Stimulated activated naive CD4-positive, alpha-beta T cell (primary cell): Measurements from ENCODE around the gene ZCWPW1.
A peak's percentile ranks its signal among the peaks of the same experiment; 100 is the strongest.
"Not testable (repeated sequence)": the region's sequence is repeated elsewhere in the genome, so short reads cannot be mapped to it uniquely, and the experiment has no call there.

Experiments
- DNase-seq, 6 experiments: peaks; one replicate each; lab custom pipeline; 2025; lab: John Stamatoyannopoulos, UW

ZCWPW1 gene

DNA sequence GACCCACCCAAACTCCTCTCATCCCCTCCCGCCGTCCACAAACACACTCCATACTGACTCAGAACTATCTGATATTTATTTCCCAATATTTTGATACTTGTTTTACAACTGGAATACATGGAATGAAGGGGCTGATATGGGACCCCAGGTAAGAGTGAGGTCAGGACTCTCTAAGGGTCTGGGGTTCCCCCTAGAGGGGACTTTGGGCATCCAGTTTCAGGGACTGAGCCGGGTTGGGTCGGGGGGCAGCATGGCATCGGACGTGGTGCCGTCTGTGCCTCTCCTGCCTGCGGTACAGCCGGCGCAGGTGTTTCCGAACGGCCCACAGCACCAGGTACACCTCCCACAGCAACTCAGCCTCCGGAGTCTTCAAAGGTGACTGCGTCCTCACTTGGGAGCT lies 28.1 kb upstream of the ZCWPW1 start:
- no peak for DNase-seq

DNA sequence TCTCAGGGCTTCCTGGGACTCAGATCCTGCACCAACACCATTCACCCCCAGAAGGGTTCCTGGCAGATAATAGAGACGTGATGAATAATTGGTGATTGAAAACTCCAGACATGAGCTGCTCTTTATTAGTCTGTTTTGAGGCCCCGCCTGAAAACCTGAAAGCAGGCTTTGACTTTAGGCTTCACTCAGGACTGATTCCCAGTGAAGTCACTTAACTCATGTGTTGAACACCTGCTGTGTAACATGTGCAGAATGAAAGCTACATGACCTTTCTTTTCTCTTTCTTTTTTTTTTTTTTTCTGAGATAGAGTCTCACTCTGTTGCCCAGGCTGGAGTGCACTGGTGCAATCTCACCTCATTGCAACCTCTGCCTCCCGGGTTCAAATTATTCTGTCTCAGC lies 26.7 kb upstream of the ZCWPW1 start:
- no peak for DNase-seq

DNA sequence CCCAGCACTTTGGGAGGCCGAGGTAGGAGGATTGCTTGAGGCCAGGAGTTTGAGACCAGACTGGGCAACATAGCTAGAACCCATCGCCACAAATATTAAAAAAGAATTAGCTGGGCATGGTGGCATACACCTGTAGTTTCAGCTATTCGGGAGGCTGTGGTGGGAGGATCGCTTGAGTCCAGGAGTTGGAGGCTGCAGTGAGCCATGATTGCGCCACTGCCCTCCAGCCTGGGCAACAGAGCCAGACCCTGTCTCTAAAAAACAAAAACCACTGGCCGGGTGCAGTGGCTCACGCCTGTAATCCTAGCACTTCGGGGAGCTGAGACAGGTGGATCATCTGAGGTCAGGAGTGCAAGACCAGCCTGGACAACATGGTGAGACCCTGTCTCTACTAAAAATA lies 25.4 kb upstream of the ZCWPW1 start:
- not testable (repeated sequence) for DNase-seq

DNA sequence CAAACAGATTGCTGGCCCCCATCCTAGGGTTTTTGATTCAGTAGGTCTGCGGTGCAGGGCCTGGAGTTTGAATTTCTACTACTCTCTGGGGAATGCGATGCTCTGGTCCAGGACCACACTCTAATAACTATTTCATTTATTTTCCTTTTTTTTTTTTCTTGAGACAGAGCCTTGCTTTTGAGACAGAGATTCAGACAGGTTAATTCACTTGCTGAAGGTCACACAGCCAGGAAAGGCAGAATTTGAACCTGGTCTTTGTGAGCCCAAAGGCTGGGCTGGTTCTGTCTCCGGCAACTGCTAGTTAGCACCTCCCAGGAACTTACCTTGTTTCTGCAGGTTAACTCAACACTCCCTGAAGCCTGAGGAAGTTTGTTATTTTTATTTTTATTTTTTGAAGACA lies 24.0 kb upstream of the ZCWPW1 start:
- no peak for DNase-seq

DNA sequence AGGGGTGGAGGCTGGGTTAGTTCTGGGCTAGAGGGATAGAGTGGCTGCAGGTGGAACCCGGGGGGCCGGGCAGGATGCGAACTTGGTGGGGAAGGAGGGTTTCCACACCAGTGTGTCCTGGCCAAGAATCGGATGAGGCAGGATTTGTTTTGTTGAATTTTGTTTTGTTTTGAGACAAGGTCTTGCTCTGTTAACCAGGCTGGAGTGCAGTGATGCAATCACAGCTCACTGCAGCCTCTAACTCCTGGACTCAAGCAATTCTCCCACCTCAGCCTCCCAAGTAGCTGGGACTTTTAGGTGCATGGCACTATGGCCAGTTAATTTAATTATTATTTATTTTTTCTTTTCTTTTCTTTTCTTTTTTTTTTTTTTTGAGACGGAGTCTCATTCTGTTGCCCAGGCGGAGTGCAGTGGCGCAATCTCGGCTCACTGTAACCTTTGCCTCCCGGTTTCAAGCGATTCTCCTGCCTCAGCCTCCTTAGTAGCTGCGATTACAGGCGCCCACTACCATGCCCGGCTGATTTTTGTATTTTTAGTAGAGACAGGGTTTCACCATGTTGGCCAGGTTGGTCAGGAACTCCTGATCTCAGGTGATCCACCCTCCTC lies 20.8 kb upstream of the ZCWPW1 start:
- DNase-seq, result no peak

DNA sequence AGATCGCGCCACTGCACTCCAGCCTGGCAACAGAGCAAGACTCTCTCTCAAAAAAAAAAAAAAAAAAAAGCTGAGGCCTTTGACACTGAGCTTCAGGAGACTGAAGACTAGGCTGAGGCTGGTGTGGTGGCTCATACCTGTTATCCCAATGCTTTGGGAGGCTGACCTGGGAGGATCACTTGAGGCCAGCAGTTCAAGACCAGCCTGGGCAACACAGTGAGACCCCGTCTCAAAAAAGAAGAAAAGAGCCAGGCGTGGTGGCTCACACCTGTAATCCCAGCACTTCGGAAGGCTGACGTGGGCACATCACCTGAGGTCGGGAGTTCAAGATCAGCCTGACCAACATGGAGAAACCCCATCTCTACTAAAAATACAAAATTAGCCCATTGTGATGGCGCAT lies 18.9 kb upstream of the ZCWPW1 start:
- DNase-seq, result not testable (repeated sequence)

DNA sequence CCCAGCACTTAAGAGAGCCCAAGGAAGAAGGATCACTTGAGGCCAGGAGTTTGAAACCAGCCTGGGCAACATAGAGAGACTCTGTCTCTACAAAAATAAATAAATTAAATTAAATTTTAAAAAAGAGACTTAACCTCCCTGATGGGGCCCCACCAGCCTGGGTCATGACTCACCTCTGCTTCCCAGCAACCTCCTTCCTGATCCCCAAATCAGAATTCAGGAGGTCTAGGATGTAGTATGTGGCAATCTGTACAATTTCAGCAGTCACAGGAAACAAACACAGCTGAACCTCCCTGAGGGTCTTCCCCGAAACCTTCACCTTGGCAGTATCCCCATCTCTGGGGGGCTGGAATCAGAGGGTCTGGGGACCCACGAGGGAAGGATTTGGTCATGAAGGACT lies 17.5 kb upstream of the ZCWPW1 start:
- no peak for DNase-seq

DNA sequence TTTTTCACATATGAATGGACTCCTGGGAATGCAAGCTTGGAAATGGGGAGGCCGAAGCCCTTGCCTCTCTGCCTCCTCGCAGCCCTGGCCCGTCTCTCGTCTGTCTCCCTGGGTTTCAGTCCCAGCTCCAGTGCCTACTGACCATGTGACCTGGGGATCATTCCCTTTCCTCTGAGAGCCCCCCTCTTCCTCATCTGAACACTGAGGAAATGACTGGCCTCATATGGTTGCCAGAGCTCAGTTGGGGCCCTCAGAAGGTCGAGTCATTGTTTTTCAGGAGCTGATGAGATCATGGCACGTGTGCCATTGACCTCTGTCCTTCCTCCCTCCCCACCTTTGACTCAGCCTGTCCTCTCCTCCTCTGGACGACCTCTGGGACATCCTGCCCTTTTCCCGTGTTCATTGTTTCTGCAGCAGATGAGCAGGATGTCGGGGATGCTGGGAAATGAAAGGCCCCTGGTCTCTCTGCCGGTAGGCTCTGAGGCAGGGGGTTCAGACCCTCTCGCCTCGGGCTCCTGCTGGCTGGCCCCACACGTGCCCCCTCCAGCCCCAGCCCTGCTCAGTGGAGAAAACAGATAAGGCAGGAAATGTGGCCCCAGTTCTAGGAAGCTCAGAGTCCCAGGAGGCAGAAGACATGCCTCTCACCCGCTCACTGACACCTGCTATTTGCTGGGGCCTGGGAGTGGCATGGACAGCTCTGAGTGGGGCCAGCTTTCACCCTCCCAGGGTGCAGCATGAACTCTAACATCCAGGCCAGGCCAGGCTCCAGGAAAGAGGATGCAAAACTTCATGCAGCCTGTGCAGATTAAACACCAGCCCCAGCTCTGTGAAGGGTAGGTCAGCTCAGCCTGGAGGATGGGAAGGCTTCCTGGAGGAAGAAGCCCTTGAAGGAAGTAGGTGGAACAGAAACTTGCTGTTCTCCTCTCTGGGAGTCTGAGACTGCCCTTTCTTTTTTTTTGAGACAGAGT lies 16.1 kb upstream of the ZCWPW1 start:
- DNase-seq, result no peak

DNA sequence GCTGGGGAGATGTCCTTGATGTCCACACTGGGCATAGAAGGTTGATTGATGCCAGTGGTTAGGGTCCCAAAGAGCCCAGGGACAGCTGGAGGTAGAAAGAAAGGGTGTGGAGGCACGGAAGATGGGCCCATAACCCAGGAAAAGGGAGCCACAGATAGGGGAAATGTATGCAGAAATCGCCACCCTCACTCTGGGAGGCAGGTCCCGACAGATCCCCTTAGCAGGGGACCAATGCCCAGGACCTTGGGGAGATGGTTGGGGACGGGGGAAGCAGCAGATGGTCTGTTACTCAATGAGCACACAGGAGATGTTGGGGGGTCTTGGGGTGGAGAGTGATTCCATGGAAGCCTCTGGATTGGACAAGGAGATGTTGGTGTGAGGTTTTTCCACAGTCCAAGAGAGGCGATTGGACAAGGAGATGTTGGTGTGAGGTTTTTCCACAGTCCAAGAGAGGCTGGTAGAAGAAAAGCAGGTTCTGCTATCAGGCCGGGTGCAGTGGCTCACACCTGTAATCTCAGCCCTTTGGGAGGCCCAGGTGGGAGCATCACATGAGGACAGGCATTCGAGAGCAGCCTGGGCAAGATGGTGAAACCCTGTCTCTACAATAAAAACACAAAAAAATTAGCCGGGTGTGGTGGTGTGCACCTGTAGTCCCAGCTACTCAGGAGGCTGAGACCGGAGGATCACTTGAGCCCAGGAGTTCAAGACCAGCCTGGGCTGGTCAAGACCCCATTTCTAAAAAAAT lies 14.8 kb upstream of the ZCWPW1 start:
- no peak for DNase-seq

DNA sequence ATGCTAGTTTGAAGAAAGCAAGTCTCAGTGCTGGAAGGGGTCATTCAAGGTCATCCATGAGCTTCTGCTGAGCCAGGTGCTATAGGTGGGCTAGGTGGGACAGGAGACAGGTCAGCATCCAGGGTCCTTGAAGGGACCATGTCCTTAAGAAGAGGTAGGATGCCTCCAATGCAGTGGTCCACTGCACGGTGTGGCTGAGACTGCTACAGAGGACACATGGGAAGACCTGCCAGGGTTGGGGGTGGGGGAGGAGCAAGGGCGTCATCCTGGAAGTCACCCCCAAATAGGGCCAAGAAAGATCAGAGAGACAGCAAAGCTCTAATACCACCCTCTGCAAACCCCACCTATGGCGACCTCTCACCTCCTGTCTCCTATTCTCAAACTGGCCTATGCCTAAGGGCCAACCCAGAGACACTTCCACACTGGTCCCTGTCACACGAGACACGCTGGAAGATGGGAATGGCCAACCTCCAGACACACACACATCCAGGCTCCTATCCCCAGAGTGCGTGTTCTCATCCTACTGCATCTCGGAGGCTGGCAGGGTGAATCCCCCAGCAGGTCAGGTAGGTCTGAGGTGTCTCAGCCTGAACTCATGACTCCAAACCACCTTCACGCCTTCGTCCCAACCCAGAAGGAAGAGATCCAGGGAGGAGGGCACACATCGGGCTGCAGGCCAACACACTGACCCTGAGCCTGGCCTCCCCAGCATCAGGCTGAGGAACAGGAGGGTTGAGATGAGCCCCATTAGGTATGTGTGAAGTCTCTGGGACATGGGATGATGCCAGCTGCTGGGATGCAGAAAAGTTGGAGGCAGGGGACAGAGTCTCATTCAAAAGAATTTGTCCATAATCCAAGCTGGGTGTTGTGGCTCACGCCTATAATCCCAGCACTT lies 13.4 kb upstream of the ZCWPW1 start:
- DNase-seq, result no peak

DNA sequence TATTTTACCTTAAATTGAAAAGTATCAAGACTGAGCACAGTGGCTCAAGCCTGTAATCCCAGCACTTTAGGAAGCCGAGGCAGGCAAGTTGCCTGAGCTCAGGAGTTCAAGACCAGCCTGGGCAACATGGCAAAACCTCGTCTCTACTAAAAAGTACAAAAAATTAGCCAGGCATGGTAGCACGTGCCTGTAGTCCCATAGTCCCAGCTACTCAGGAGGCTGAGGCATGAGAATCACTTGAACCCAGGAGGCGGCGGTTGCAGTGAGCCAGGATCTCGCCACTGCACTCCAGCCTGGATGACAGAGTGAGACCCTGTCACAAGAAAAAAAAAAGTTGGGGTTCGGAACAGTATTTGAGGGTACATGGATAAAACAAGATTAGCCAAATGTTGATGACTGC lies 10.7 kb upstream of the ZCWPW1 start:
- DNase-seq, result not testable (repeated sequence)

DNA sequence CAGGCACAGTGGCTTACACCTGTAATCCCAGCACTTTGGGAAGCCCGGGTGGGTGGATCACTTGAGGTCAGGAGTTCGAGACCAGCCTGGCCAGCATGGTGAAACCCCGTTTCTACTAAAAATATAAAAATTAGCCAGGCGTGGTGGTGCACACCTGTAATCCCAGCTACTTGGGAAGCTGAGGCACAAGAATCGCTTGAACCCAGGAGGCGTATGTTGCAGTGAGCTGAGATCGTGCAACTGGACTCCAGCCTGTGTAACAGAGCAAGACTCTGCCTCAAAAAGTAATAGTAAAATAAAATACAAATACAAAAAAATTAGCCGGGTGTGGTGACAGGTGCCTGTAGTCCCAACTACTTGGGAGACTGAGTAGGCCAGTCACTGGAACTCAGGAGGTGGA lies 10.2 kb upstream of the ZCWPW1 start:
- DNase-seq, result not testable (repeated sequence)

DNA sequence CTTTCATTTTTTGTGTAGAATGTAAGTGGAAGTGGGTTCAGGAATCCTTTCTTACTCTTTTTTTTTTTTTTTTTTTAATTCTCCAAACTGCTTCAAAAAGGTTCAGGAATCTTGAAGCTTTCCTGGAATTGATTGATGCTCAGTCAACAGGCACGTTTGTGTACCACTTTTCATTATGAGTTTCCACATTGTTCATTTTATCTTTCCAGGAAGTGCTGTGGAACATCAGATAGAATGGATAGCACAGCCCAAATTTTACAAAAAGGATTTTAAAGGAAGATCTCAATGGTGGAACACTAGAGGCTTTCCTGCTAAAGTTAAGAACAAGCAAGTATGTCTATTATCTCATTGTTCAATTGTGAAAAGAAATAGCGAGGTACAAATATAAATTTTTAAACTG lies 9.7 kb upstream of the ZCWPW1 start:
- DNase-seq, result no peak

DNA sequence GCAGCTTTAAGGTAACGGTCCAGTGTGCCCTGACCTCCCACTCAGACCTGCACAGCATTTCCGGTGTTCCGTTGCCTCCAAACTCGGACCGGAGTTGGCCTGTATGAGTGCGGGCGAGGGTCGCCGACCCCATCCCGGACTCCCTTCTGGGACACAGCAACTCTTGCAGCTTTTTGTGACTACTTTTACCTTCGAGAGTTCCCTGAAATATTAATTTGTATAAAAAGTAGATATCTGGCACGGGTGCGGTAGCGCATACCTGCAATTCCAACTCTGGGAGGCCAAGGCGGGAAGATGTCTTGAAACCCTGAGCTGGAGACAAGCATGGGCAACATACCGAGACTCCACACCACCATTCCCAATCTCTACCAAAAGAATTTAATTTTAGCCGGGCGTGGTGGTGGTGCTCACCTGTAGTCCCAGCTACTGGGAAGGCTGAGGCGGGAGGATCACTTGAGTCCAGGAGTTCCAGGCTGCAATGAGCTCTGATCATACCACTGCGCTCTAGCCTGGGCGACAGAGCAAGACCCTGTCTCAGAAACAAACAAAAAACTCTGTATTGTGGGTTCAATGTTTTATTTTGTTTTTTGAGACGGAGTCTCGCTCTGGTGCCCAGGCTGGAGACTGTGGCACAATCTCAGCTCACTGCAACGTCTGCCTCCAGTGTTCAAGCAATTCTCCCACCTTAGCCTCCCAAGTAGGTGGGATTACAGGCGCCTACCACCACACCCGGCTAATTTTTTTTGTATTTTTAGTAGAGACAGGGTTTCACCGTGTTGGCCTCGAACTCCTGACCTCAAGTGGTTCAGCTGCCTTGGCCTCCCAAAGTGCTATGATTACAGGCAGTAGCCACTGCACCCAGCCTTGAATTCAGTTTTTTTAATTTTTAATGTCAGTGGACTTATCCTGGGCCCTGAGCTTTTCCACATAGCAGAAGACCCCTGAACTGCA lies 8.9 kb upstream of the ZCWPW1 start:
- no peak for DNase-seq

DNA sequence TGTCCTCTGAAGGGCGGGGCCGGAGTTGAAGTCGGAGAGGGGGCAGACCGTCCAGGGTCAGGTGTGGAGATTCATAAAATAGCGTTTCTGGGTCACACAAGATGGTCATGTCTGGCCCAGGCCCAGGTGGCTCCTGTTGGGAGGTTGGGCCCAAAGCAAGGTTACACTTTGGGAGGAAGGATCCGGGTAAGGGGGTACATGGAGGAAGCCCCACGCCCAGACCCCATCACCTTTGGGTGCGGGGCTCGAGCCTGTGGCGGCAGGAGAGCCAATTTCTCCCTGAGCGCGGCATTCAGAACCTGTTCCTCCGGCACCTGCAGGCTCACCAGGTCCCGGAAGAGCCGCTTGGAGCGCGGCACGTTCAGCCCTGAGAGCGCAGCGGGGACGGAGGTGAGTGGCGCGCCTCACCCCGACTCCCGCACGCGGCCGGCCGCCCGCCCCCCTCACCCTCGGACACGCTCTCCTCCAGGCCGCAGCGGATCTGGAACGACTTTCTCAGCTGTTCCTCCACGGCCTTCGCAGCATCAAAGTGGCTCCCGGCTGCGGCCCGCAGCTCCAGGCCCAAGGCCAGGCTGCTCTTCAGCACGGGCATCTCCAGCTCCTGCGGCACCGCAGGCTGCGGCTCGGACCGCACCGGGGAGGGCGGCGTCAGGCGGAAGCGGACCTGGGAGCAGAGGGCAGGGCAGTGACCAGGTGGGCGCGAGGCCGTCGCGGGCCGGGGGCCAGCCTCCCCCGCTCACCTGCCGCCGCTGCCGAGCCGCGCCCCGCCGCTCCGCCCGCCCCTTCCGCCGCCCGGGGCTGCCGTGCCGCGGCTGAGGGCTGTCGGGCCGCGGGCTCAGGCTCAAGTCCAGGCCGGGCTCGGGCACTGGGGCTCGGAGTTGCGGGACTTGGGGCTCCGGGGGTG lies 7.2 kb upstream of the ZCWPW1 start:
- peak; percentile 27 to 62 (median 42) for DNase-seq

DNA sequence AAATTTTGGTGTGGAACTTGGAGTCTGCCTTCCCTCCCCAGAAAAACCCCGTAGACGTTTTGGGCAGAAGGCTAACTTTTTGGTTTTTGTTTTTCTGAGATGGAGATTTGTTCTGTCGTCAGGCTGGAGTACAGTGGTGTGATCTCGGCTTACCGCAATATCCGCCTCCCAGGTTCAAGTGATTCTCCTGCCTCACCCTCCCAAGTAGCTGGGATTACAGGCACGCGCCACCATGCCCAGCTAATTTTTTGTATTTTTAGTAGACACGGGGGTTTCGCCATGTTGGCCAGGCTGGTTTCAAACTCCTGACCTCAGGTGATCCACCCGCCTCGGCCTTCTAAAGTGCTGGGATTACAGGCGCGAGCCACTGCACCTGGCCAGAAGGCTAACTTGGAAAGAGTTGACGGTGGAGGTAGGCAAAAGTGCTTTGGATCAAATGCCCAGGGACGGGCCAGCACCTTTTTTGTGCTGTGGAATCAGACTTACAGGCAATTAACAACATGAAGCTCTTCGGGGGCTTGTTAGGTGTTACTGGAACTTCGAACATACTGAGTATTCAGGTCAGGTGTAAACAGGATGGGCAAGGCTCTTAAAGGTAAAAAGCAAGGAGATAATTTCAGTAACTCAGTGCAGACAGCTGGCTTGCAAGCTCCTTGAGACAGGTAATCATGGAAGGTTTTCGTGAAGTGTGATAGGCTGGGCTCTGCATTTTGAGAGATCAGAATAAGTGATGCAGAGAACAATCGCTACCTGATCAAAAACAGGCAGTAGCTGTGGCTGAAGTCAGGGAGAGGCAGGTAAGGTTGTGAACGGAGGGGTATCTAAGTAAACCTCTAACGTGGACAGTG lies 6.0 kb upstream of the ZCWPW1 start:
- DNase-seq, result peak in 1 of 6 experiments; percentile 14

DNA sequence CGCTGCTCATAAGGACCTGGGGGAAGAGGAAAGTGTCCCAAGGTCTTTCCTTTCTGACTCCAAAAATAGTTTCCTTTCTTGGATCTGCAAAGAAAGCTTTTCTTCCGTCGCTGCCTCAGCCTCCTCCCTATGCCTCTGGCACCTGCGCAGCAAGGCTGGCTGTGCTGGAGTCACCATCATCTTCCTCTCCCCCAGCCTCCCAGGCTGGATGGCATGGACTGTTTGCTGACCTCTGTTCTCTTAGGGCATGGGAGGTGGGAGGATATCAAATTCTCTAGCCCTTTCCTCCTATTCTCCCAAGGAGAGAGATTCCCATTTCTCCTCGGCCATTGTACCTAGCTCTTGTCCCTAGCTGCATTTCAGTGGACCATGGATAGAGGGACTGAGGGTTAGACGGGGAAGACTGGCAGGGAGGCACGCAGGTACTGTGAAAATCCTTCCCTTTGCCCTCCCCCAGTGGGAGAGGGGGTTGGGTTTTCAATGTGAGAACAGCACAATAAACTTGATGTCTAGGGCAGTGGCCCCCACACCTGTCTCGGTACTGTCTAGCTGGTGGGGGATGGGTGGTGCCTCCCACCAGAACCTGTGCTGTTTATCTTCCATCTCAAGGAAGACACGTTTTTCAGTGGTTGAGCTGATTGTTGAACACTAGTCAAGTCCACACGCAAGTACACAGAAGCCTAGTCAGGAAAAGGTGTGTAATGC lies 5.2 kb upstream of the ZCWPW1 start:
- no peak for DNase-seq

DNA sequence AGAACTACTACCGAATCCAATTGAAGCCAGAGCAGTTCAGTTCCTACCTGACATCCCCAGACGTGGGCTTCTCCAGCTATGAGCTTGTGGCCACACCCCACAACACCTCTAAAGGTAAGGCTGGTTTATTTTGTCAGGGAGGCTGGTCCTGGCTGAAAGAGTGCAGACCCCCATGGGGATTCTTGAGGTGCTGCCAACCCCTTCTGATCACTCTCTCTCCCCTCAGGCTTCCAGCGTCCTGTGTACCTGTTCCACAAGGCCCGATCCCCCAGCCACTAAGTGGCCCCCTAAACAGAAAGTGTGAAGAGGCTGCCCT lies 4.7 kb upstream of the ZCWPW1 start:
- DNase-seq, result no peak
